Activated T-helper 17 cell treated with anti-CD3 and anti-CD28 coated beads, Interleukin-2, amount 50 U/mL, for 72 hours (primary cell): ENCODE results near the gene DHX38. TPM values are rescaled to one million over a fixed set of nuclear protein-coding genes. Genes with fewer than 3 reads are reported as not detected.
"Not testable (repeated sequence)": the region's sequence is repeated elsewhere in the genome, so short reads cannot be mapped to it uniquely, and the experiment has no call there.

ENCODE experiments used
- ATAC-seq: fragments of 150-1000 bp; cut with Tn5 transposase; replicated peaks from 2 replicates; pipeline ENCODE4 v1.10.0; 2021; ENCODE audit warnings: mild to moderate bottlenecking, moderate library complexity
- H3K27ac Mint-ChIP-seq: one replicate; pipeline ENCODE4 v1.8.0; 2022; ENCODE audit warnings: mixed read lengths
- H3K27me3 Mint-ChIP-seq: one replicate; pipeline ENCODE4 v1.8.0; 2022; ENCODE audit warnings: mixed read lengths
- H3K36me3 Mint-ChIP-seq: one replicate; pipeline ENCODE4 v1.8.0; 2022; ENCODE audit warnings: low read depth, mild to moderate bottlenecking, mixed read lengths
- H3K4me1 Mint-ChIP-seq: one replicate; pipeline ENCODE4 v1.8.0; 2022; ENCODE audit warnings: mixed read lengths
- H3K4me3 Mint-ChIP-seq: one replicate; pipeline ENCODE4 v1.8.0; 2022; ENCODE audit warnings: mild to moderate bottlenecking, mixed read lengths
- H3K9me3 Mint-ChIP-seq: one replicate; pipeline ENCODE4 v1.8.0; 2022; ENCODE audit warnings: mixed read lengths
- total RNA-seq, 2 donors: library from RNA; stranded (reverse); gene quantifications; one replicate each; pipeline ENCODE4 v1.2.3, GENCODE V29; 2022

The DHX38 gene
- 10 to 100 TPM; 96.7 to 99.2 TPM for total RNA-seq

- peak within 1 kb of the TSS; percentile 99 for H3K4me3 Mint-ChIP-seq
- H3K4me1 Mint-ChIP-seq, result peaks cover 35% of the 10 kb centered on the region
- peaks cover 85% of the 10 kb centered on the region for H3K36me3 Mint-ChIP-seq
- no peaks in the 10 kb centered on the region for H3K27me3 Mint-ChIP-seq
- peak within 1 kb of the TSS; percentile 98 for H3K27ac Mint-ChIP-seq
- H3K9me3 Mint-ChIP-seq, result no peaks in the 10 kb centered on the region
- peak; percentile 98 for ATAC-seq
Measured at GRCh38 chr16:72093448-72094265, at the start of gene DHX38, which contains the start of gene TXNL4B. Gene DHX38, plus strand, starts transcription at chr16:72093847. Its CDS starts 2,311 bp downstream, at chr16:72096158. Gene TXNL4B, minus strand, starts transcription at chr16:72093620. Its CDS starts 2,871 bp downstream, at chr16:72090749.

DNA sequence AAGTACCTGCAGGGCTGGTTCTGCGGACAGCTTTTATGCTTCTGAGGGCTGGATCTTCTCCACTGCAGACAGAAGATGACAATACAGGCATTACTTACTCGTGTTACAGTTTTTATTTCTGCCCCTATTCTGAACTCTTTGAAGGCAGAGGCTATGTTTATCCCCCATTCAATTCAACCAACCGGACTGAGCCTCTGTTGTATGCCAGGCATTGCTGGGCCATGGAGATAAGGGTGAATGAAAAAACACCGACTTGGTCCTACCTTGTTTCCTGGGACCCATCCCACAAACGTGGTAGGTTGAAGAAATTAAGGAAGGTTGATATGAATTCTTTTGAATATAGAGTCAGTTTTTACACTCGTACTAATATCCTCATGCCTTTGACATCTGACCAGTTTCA is 49.4 kb upstream of the DHX38 start:
- no peak overlapping the region for H3K4me3 Mint-ChIP-seq
- H3K9me3 Mint-ChIP-seq, result peaks cover 6% of the 10 kb centered on the region
- peaks cover 10% of the 10 kb centered on the region for H3K36me3 Mint-ChIP-seq
- no peaks in the 10 kb centered on the region for H3K27me3 Mint-ChIP-seq
- ATAC-seq, result no peak
- no peaks in the 10 kb centered on the region for H3K4me1 Mint-ChIP-seq
- H3K27ac Mint-ChIP-seq, result no peak overlapping the region

GRCh38 chr16:72044825-72045359 is 48.8 kb upstream of the DHX38 start:
- H3K4me3 Mint-ChIP-seq, result no peak overlapping the region
- ATAC-seq, result no peak
- H3K27ac Mint-ChIP-seq, result no peak overlapping the region
- peaks cover 10% of the 10 kb centered on the region for H3K36me3 Mint-ChIP-seq
- H3K27me3 Mint-ChIP-seq, result no peaks in the 10 kb centered on the region
- peaks cover 8% of the 10 kb centered on the region for H3K9me3 Mint-ChIP-seq
- H3K4me1 Mint-ChIP-seq, result no peaks in the 10 kb centered on the region

GRCh38 chr16:72049110-72049509 is 44.5 kb upstream of the DHX38 start:
- Mint-ChIP-seq H3K36me3 (no peaks in the 10 kb centered on the region), H3K27me3 (no peaks in the 10 kb centered on the region), H3K27ac (no peak overlapping the region), H3K4me3 (no peak overlapping the region), H3K9me3 (peaks cover 11% of the 10 kb centered on the region), H3K4me1 (no peaks in the 10 kb centered on the region)
- no peak for ATAC-seq

- Mint-ChIP-seq H3K36me3 (no peaks in the 10 kb centered on the region), H3K27ac (no peak overlapping the region), H3K4me3 (no peak overlapping the region), H3K9me3 (peaks cover 11% of the 10 kb centered on the region), H3K4me1 (no peaks in the 10 kb centered on the region), H3K27me3 (no peaks in the 10 kb centered on the region)
- no peak for ATAC-seq
Measured at GRCh38 chr16:72050769-72051464, 42.7 kb upstream of the DHX38 start.

GRCh38 chr16:72051818-72052217 is 41.8 kb upstream of the DHX38 start:
- peaks cover 11% of the 10 kb centered on the region for H3K9me3 Mint-ChIP-seq
- no peaks in the 10 kb centered on the region for H3K27me3 Mint-ChIP-seq
- H3K27ac Mint-ChIP-seq, result no peak overlapping the region
- no peak for ATAC-seq
- H3K36me3 Mint-ChIP-seq, result no peaks in the 10 kb centered on the region
- no peak overlapping the region for H3K4me3 Mint-ChIP-seq
- no peaks in the 10 kb centered on the region for H3K4me1 Mint-ChIP-seq

DNA sequence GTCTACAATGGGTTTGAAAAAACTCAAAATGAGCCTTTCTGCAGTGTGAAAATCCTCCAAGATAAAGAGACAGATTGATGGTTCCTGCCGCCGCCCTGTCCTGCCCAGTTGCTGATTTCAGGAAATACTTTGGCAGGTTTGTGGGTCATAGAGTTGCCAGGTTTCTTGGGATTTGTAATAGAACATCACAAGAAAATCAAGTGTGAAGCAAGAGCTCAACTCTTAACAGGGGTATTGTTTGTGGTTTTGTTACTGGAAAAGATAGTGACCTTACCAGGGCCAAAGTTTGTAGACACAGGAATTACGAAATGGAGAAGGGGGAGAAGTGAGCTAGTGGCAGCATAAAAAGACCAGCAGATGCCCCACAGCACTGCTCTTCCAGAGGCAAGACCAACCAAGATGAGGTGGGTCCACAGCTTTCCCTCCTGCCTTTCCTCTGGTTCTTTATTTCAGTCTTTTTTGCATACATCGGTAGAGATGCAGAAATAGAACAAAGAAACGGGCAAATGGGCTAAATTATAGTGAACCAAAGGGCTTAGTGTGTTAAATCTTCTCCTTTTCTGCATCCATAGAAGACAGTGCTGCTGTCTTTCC is 39.3 kb upstream of the DHX38 start, which contains the start of gene HP:
Gene HP (plus strand): TSS at position 252 of the 594 bp plus-strand sequence. CDS start 148 bp downstream, at position 400.
- H3K4me1 Mint-ChIP-seq, H3K27me3 Mint-ChIP-seq, H3K4me3 Mint-ChIP-seq, H3K9me3 Mint-ChIP-seq, ATAC-seq, H3K27ac Mint-ChIP-seq, H3K36me3 Mint-ChIP-seq: not testable (repeated sequence)

GRCh38 chr16:72055911-72056310 is 37.7 kb upstream of the DHX38 start:
- H3K27ac Mint-ChIP-seq, result no peak overlapping the region
- no peaks in the 10 kb centered on the region for H3K36me3 Mint-ChIP-seq
- H3K4me1 Mint-ChIP-seq, result no peaks in the 10 kb centered on the region

GRCh38 chr16:72057313-72057712 is 36.3 kb upstream of the DHX38 start:
- H3K27me3 Mint-ChIP-seq, H3K9me3 Mint-ChIP-seq, H3K36me3 Mint-ChIP-seq: not testable (repeated sequence)

More at GRCh38 chr16:72055911-72056310, 37.7 kb upstream of the DHX38 start:
- H3K27me3 Mint-ChIP-seq, result no peaks in the 10 kb centered on the region
- no peak for ATAC-seq
- no peak overlapping the region for H3K4me3 Mint-ChIP-seq
- no peaks in the 10 kb centered on the region for H3K9me3 Mint-ChIP-seq

DNA sequence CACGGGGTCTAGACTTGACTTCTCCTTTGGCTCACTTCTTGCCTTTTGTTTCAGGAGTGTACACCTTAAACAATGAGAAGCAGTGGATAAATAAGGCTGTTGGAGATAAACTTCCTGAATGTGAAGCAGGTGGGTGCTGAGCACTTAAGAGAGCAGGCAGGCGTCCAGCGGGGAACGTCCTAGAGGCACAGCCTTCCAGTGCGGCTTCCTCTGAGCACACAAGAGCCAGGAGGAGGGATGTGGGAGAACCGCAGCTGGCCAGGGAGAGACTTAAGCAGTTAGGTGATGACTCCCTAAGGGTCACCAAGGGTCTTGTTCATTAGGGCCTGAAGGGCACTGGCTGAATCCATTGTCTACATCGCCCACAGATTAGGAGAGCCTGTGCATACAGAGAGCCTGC is 34.6 kb upstream of the DHX38 start:
- H3K4me1 Mint-ChIP-seq, H3K27me3 Mint-ChIP-seq, H3K4me3 Mint-ChIP-seq, H3K9me3 Mint-ChIP-seq, H3K36me3 Mint-ChIP-seq, ATAC-seq: not testable (repeated sequence)
- H3K27ac Mint-ChIP-seq, result peak overlapping the region; percentile 43

More at GRCh38 chr16:72057313-72057712, 36.3 kb upstream of the DHX38 start:
- H3K4me3 Mint-ChIP-seq, H3K4me1 Mint-ChIP-seq, H3K27ac Mint-ChIP-seq, ATAC-seq: not testable (repeated sequence)

DNA sequence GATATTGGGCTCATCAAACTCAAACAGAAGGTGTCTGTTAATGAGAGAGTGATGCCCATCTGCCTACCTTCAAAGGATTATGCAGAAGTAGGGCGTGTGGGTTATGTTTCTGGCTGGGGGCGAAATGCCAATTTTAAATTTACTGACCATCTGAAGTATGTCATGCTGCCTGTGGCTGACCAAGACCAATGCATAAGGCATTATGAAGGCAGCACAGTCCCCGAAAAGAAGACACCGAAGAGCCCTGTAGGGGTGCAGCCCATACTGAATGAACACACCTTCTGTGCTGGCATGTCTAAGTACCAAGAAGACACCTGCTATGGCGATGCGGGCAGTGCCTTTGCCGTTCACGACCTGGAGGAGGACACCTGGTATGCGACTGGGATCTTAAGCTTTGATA is 33.2 kb upstream of the DHX38 start:
- Mint-ChIP-seq H3K36me3 (no peaks in the 10 kb centered on the region), H3K27ac (no peak overlapping the region), H3K27me3 (no peaks in the 10 kb centered on the region), H3K9me3 (no peaks in the 10 kb centered on the region), H3K4me3 (no peak overlapping the region), H3K4me1 (no peaks in the 10 kb centered on the region)
- no peak for ATAC-seq

DNA sequence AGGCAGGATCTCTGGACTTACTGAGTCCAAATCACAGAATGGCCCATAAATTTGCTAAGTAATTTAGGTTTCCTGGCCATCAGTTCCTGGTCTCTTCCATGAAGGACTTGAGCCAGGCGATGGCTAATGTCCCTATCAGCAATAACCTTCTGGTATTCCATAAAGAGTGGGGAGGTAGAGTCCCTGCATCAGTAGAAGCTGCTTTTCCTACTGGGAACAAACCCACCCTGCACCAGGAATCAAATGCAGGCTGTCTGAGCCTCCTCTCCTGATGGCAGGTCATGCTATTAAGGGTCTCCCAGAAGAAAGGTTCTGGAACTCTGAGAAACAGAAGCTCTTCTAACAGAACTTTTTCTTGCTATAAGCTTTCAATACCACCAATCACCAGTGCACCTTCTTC is 32.1 kb upstream of the DHX38 start:
- no peak overlapping the region for H3K27ac Mint-ChIP-seq

DNA sequence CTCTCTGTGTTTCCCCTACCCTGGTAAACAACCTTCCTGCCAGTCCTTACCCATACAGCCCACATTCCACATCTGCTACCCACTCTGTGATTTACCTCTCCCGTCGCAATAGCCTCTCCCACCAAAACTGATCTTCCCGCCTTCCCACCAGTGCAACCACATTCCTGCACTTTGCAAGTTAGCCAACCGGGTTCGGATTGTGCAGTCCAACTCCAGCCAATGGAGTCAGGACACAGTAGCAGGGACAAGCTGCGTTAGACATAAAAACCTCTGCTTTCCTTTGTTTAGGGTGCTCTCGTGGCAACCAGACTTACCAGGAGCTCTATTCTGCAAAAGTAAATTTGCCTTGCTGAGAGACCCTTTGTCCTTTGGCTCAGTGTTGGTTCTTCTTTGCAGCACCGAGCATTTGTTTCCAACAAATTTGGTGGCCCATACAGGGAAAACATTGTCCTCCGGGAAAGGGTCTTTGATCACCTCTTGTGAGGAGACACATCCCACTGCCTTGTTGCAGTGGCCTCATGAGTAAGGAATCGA is 29.2 kb upstream of the DHX38 start:
- Mint-ChIP-seq H3K36me3 (no peaks in the 10 kb centered on the region), H3K27me3 (no peaks in the 10 kb centered on the region), H3K4me3 (no peak overlapping the region), H3K27ac (no peak overlapping the region), H3K4me1 (no peaks in the 10 kb centered on the region), H3K9me3 (no peaks in the 10 kb centered on the region)
- ATAC-seq, result no peak

More for the DNA sequence above, 32.1 kb upstream of the DHX38 start:
- Mint-ChIP-seq H3K36me3 (no peaks in the 10 kb centered on the region), H3K9me3 (no peaks in the 10 kb centered on the region), H3K4me3 (no peak overlapping the region), H3K27me3 (no peaks in the 10 kb centered on the region), H3K4me1 (no peaks in the 10 kb centered on the region)
- no peak for ATAC-seq

GRCh38 chr16:72066747-72067146 is 26.9 kb upstream of the DHX38 start:
- Mint-ChIP-seq H3K4me1 (no peaks in the 10 kb centered on the region), H3K4me3 (no peak overlapping the region), H3K9me3 (no peaks in the 10 kb centered on the region), H3K27ac (peak overlapping the region; percentile 18), H3K36me3 (no peaks in the 10 kb centered on the region), H3K27me3 (no peaks in the 10 kb centered on the region)
- ATAC-seq, result no peak
